A172 (cell line): ENCODE measurements around the gene XRCC4. TPM values are rescaled to one million over a fixed set of nuclear protein-coding genes. Genes with fewer than 3 reads are reported as not detected.

ENCODE experiments used
- DNase-seq: peaks from one replicate; pipeline ENCODE4 v3.0.0-alpha.2; 2015; ENCODE audit warnings: low spot score
- total RNA-seq: library from RNA; depleted of rRNA; stranded (reverse); fragments of >200 nt; shearing (Covaris generic); gene quantifications from 2 replicates; pipeline ENCODE4 v1.2.3, GENCODE V29; 2014

XRCC4 gene
- total RNA-seq, 1 experiment from 2014 or later = 47.7 TPM

DNA sequence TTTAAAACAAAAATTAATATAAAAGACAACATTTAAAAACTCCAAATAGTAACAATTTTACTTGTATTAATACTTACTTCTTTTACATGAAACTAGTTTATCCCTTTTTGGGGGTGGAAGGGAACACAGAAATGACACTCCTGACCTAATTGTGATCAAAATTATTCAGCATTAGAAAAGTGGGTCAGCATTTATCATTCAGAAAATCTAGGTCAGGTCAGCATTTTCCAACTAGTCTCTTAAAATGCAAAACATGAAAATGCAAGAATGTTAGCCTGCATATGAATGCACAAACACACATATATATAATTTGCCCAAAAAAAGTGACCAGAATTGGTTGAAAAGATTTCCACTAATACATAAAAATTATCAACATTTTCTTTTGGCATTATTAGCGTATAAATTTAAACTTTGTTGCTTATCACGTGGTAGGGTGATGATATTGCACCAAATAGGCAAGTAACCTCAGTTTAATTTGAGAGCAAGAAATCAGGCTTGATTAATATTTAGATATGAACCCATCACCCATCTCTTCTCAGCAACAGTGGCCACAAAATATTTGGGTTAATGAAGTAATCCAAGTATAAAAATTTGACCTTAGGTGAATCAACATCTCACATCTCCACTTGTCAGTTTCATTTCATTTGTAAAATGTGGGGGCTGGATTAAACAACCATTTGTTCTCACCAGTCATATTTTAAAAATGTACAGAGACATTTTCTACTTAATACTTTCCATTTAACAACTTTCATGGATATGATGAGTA is 5.9 kb upstream of the XRCC4 start:
- DNase-seq = no peak

GRCh38 chr5:83072966-83073365 is 4.4 kb upstream of the XRCC4 start:
- DNase-seq = no peak

GRCh38 chr5:83077662-83078261 is 415 bp downstream of the XRCC4 start:
- DNase-seq = no peak

GRCh38 chr5:83082750-83083149 is 5.4 kb downstream of the XRCC4 start:
- DNase-seq = no peak

- no peak for DNase-seq
Measured at GRCh38 chr5:83084336-83084735, 7.0 kb downstream of the XRCC4 start.

DNA sequence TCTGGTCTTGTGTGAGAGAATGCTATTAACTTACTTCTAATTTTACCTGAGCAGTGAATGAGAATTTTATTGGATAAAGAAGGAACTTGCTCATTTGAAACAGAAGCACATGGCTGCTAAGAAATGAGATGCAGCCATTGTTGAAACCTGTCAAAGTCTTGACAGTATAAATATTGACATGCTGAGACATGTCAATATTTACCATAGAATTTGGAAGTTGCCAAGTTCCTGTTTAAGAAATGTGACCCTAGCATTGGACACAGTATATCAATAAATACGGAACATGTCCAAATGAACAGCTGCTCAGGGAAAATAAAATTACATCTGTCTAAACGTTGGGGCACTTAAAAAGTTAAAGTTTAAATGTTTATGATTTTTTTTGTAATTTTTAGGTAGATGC is 7.8 kb downstream of the XRCC4 start:
- no peak for DNase-seq

DNA sequence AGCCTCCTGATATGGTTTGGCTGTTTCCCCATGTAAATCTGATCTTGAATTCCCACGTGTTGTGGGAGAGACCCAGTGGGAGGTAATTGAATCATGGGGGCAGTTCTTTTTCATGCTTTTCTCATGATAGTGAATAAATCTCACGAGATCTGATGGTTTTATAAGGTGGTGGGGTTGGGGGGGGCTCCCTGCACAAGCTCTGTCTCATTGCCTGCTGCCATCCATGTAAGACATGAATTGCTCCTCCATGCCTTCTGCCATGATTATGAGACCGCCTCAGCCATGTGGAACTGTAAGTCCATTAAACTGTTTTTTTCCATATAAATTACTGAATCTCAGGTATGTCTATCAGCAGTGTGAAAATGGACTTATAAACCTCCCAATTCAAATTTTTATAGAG is 12.8 kb downstream of the XRCC4 start:
- DNase-seq = no peak

DNA sequence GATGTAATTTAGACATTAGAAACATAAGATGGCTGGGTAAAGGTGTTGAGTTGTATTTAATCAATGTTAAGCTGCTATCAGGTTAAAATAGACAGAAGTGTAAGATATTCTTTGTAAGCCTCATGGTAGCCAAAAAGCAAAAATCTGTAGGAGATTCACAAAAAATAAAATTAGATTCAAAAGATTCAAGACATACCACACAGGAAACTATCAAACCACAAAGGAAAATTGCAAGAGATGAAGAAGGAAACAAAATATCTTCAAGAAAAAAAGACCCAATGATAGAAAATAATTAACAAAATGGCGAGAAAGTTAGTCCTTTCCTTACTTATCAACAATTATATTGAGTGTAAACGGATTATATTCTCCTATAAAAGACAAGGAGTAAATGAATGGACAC is 15.3 kb downstream of the XRCC4 start:
- DNase-seq = no peak

DNA sequence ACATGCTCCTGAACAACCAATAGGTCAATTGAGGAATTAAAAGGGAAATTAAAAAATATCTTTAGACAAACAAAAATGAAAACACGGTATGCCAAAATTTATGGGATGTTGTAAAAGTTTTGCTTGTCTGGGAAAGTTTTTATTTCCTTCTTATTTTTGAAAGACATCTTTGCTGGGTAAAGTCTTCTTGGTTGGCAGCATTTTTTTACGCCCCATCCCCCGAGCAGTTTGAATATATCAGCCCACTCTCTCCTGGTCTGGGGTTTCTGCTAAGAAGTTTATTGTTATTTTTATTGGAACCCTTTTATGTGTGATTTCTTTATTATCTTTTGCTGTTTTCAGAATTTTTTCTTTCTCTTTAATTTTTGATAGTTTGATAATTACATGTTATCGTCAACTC is 16.3 kb downstream of the XRCC4 start:
- no peak for DNase-seq

- no peak for DNase-seq
Measured at GRCh38 chr5:83095163-83095956, 18.0 kb downstream of the XRCC4 start.

DNA sequence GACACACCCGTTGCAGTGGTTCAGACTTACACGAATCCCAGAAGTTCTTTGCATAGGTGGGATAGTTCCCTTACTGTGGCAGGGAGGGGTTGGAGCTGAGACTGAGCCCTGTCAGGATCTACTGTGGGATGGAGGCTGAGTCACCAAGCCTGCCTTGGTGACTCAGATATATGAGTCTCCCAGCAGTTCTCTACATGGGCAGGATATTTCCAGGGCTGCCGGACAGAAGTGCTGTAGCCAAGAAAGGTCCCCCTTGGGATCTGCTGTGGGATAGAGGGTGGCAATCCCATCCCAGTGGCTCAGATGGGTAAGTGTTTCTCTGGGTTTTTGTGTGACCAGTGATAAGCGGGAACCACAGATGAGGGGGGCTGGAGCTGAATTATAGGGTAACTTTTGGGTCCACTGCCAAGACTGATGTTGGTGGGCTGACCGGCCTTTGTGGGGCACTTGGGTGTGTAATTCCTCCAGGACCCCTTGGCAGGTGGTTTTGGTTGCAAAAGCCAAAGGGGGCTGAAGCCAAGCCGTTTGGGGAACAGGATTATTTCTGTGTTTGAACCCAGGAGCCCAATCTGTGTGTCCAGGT is 18.7 kb downstream of the XRCC4 start:
- peak; percentile 88 for DNase-seq

DNA sequence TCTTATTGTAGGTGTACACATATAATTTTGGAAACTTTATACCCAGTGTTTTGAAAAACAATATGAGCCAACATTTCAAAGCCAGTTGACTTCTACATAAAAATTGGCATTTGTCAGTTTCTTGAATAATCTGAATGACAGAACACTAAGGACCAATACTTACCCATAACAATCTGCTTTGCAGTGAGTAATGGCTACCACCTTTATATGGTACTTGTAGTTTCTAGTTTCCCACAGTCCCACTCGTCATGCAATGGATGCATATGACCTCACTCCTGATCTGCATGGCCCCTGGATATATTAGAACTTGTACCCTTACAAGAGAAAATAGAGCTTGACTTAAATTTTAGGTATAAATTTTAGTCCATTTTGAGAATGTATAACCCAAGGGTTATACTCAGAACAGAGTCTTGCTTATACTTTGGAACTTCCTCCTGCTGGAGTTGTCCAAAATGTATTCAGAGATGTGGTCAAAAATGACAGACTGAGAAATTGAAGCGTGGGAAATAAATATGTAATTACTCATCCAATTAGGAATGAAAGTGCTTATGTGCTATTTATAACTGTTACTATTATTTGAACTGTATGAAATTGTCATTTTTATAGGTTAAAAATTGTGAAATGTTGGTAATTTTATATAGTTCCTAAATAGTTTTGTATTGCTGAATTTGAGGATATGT is 19.5 kb downstream of the XRCC4 start:
- peak; percentile 17 for DNase-seq

- DNase-seq = peak; percentile 18
Measured at GRCh38 chr5:83097689-83098231, 20.4 kb downstream of the XRCC4 start.

DNA sequence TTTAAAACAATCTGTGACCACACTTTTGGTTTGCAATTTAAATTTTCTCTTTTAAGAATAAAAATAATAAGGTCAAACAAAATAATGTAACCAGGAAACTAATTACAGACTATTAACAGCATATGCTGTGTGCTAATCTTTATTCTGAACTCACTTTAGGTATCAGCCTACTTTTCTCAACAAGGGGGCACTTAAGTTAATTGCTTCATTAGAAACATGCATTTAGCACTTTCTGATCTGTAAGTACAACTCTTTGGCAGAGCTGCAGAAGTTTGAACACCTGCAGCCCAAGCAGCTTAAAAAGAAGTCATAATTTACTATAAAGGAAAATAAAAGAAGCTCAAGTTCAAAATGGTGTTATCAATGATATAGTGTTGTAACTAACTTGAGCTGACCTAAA is 21.7 kb downstream of the XRCC4 start:
- no peak for DNase-seq

- DNase-seq = no peak
Measured at GRCh38 chr5:83099445-83099844, 22.1 kb downstream of the XRCC4 start.

DNA sequence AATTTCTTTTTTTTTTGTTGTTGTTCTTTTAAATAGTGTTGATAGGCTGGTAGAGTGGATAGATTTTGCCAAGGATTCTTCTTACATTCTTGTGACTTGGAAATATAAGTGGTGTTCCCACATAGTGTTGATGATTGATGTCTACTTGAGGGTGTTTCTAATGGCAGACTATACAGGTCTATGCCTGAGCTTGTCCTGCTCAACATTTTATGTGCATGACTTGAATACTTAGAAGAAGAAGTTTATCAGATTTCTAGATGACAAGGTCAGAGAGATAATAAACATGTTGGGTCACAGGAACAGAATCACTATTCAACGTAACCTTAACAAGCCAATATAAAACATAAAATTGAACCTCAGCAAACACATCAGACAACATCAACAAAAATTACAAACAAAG is 24.2 kb downstream of the XRCC4 start:
- DNase-seq = no peak

DNA sequence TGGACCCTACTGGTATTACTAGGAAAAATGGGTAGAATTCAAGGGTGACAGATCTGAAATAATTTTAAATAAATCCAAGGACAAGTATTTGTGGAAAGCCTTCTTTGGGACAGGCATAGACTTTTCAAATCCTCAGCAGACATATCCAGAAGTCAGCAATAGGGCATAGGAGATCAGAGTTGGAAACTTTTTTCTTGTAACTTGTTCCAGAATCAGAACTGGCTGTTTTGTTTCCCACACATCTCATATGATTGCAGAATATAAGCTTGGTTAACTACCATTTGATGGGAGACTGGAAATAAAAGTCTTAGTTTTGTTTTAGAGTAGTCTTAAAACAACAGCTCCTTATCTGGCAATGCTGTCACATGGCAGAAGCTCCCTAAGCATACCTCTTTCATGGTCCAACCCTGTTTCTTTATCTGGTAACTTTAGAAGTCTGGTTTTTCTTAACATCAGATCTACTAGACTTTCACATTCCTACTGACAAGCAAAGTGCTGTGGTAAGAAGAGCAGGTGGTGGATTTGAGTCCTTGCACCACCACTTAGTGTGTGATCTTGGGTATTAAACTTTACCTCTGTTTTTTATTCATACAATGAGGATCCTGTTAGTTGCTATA is 25.1 kb downstream of the XRCC4 start:
- DNase-seq = no peak

DNA sequence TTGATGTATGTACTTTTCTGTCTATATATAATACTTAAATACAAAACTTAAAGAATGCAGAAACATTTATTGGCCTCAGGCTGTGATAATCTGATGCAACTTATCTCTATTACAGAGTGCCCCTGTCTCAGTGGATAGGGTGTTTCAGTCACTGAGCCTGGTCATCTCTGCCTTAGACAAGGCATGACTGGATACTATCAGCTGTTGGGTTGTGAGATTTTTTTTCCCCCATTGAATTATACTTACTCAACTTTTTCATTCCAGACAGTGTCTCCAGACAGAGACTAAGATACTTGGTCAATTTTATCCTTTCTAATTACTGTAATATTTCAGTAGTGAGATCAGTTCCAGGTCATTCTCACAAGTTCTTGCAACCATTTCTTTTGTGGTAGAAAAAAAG is 26.7 kb downstream of the XRCC4 start:
- no peak for DNase-seq

DNA sequence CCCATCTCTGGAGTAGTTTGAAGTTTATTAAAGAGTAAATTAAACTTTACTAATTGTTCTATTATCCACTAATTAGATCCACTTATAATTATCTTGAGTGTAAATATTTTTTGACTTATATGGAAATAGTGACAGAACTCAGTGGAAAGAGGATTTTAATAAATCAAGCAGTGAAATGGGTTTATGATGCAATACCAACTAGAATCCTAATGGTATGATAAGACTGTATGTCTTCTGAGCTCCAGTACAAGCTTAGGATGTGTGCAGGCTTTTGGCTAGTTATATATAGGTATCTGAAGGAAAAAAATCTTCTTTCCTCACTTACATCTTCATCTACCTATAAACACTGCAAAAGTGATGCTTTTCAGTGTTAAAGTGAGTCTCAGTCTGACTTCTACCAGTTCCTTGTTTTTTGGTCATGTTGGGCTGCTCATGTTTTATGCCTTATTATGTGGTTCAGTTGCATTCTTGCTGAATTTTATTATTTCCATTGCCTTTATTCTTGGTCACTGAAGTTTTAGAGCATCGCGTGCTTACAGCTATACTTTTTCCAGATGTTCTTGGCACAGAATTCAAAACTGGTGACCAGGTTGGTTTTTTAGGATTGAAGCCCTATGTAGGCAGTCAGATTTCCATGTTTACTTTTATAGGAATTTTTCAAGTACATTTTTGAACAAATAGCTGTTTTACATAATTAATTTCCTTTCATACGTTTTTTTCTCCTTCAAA is 30.5 kb downstream of the XRCC4 start:
- no peak for DNase-seq

- no peak for DNase-seq
Measured at GRCh38 chr5:83109380-83109779, 32.0 kb downstream of the XRCC4 start.

DNA sequence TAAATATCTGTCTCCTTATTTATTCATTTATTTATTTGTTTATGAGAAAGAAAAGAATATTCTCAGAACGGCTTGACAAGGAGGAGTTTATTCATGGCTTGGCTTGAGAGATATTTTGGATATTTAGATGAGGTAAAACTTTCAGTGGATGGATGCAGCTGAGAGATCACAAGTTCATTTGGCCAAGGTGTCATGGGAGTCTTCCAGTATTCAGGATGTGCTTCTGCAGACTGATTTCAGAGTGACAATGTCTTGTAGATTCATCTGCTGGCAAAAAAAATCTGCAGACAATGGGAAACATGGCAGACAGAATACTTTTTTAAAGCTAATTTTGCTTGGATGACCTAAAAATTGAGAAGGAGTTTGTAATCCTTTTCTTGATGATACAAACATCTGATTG is 38.5 kb downstream of the XRCC4 start:
- no peak for DNase-seq
